Measurements from ENCODE around the gene AR. TPM values are rescaled to one million over a fixed set of nuclear protein-coding genes. Genes with fewer than 3 reads are reported as not detected.

AR gene
- total RNA-seq, 1 experiment from 2014 or later: 0.05 TPM

DNA sequence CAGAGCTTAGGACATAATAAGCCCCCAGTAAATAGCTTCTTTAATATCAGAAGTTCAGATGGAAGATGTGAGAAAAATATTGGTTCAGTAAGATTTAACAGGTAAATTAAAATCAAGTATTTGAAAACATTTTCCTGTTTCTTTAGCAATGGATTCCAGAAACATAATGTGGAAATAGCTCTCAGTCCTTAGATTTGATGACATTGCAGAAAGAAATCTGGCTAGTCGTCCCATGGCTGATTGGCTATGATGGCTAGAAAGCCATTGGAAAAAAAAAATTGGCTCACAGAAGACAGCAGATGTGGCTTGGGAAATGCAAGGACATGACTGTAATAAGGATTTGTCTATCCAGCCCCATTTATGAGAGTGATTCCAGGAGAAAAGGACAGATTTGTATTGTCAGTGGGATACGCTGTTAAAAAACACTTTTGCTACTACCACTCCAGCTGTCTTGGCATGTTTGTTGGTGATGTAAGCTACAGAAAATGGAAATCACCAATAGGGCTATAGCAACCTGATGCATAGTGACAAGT is 78.3 kb downstream of the AR start:
- H3K27ac ChIP-seq (ENCODE audit: low read length): no peak overlapping the region
- in situ Hi-C loops (cut with HindIII; ENCODE audit: low pct_unique_long_range_greater_than_20kb, low sequenced_read_pairs): no loop called here
- H3K4me1 ChIP-seq (ENCODE audit: control insufficient read depth, insufficient read depth, low read length): no peaks in the 10 kb centered on the region
- H3K4me3 ChIP-seq (ENCODE audit: low read depth in 2 of 2, low read length in 2 of 2): no peak overlapping the region
- no peaks in the 10 kb centered on the region for H3K27me3 ChIP-seq (ENCODE audit: control insufficient read depth, insufficient read depth, low read length)
- DNase-seq (ENCODE audit: low read depth, low spot score) (no peak), ATAC-seq (no peak)
- intact Hi-C loops (cut with micrococcal nuclease; ENCODE audit: unreplicated experiment): no loop called here
- TF ChIP-seq SIN3A (IDR thresholded peaks at IDR 0.05; ENCODE audit: borderline replicate concordance, insufficient read depth, low read depth, low read length): no peak
- no peak for TF ChIP-seq REST (IDR thresholded peaks at IDR 0.05; ENCODE audit: insufficient read depth in 1 of 2, low read depth in 2 of 2, low read length in 1 of 2)
- TF ChIP-seq CTCF (IDR thresholded peaks at IDR 0.05): no peak
- TF ChIP-seq TCF7L2 (IDR thresholded peaks at IDR 0.05; ENCODE audit: low read depth, low read length): no peak
- TF ChIP-seq POLR2AphosphoS5 (IDR thresholded peaks at IDR 0.05; ENCODE audit: low read depth, low read length): no peak
- BruUV-seq (replicated peaks): no TSS peak
- ChIA-PET POLR2A (no interaction called here), CTCF (no interaction called here)
- no peaks in the 10 kb centered on the region for H3K9me3 ChIP-seq (ENCODE audit: control insufficient read depth, insufficient read depth, low read depth, low read length)
- H3K36me3 ChIP-seq (ENCODE audit: control insufficient read depth, insufficient read depth, low read length): no peaks in the 10 kb centered on the region

DNA sequence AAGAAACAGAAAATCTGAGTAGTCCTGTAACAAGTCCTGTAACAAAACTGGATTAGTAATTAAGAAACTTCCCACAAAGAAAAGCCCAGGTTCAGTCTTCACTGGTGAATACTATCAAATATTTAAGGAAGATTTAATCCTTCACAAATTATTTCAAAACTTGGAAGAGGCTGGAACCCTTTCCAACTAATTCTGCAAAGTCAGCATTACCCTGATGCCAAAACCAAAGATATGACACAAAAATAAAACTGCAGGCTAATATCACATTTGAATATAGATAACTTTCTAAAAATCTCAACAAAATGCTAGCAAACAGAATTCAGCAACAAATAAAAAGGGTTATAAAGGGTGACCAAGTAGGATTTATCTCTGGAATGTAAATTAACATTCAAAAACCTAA is 80.5 kb downstream of the AR start:
- Histone ChIP-seq H3K27me3 (ENCODE audit: control insufficient read depth, insufficient read depth, low read length) (no peaks in the 10 kb centered on the region), H3K4me1 (ENCODE audit: control insufficient read depth, insufficient read depth, low read length) (no peaks in the 10 kb centered on the region), H3K27ac (ENCODE audit: low read length) (no peak overlapping the region), H3K9me3 (ENCODE audit: control insufficient read depth, insufficient read depth, low read depth, low read length) (no peaks in the 10 kb centered on the region), H3K4me3 (ENCODE audit: low read depth in 2 of 2, low read length in 2 of 2) (no peak overlapping the region), H3K36me3 (ENCODE audit: control insufficient read depth, insufficient read depth, low read length) (no peaks in the 10 kb centered on the region)
- no TSS peak for BruUV-seq (replicated peaks)
- POLR2A ChIA-PET: no interaction called here
- in situ Hi-C loops (cut with HindIII; ENCODE audit: low pct_unique_long_range_greater_than_20kb, low sequenced_read_pairs): no loop called here
- intact Hi-C loops (cut with micrococcal nuclease; ENCODE audit: unreplicated experiment): no loop called here
- no peak for DNase-seq (ENCODE audit: low read depth, low spot score)
- TF ChIP-seq POLR2AphosphoS5 (IDR thresholded peaks at IDR 0.05; ENCODE audit: low read depth, low read length): no peak
- no peak for TF ChIP-seq CTCF (IDR thresholded peaks at IDR 0.05)
- no peak for TF ChIP-seq SIN3A (IDR thresholded peaks at IDR 0.05; ENCODE audit: borderline replicate concordance, insufficient read depth, low read depth, low read length)
- no peak for TF ChIP-seq REST (IDR thresholded peaks at IDR 0.05; ENCODE audit: insufficient read depth in 1 of 2, low read depth in 2 of 2, low read length in 1 of 2)
- TF ChIP-seq TCF7L2 (IDR thresholded peaks at IDR 0.05; ENCODE audit: low read depth, low read length): no peak
- CTCF ChIA-PET: no interaction called here
- no peak for ATAC-seq

All from Panc1 (cell line).